COLO829 (cell line): ENCODE results near the gene TKT.
A peak's percentile ranks its signal among the peaks of the same experiment; 100 is the strongest.

Experiments used
- DNase-seq: peaks from one replicate; pipeline ENCODE4 v3.0.0; 2012; ENCODE audit warnings: low spot score

Gene TKT

GRCh38 chr3:53198256-53198977, 57.4 kb downstream of the TKT start:
- no peak for DNase-seq

GRCh38 chr3:53196575-53197407, 59.0 kb downstream of the TKT start:
- no peak for DNase-seq

- DNase-seq, result peak; percentile 67
These were observed 59.9 kb downstream of the TKT start for GRCh38 chr3:53195602-53196574.

GRCh38 chr3:53195066-53195450, 60.8 kb downstream of the TKT start:
- DNase-seq, result no peak

GRCh38 chr3:53194210-53195065, 61.4 kb downstream of the TKT start:
- no peak for DNase-seq

- no peak for DNase-seq
These were observed 62.2 kb downstream of the TKT start for GRCh38 chr3:53193466-53194209.

- no peak for DNase-seq
These were observed 63.2 kb downstream of the TKT start for GRCh38 chr3:53192608-53193007.

- no peak for DNase-seq
These were observed 63.9 kb downstream of the TKT start for GRCh38 chr3:53191836-53192480.

GRCh38 chr3:53190659-53191058, 65.2 kb downstream of the TKT start:
- no peak for DNase-seq

- no peak for DNase-seq
These were observed 66.5 kb downstream of the TKT start for GRCh38 chr3:53189276-53189675.

- DNase-seq, result no peak
These were observed 67.1 kb downstream of the TKT start for GRCh38 chr3:53188720-53189119.

- DNase-seq, result no peak
These were observed 67.6 kb downstream of the TKT start for GRCh38 chr3:53188136-53188685.

- no peak for DNase-seq
These were observed 68.4 kb downstream of the TKT start for GRCh38 chr3:53187430-53187829.

- no peak for DNase-seq
These were observed 69.1 kb downstream of the TKT start for GRCh38 chr3:53186726-53187125.

- no peak for DNase-seq
These were observed 69.9 kb downstream of the TKT start for GRCh38 chr3:53185761-53186465.

- DNase-seq, result no peak
These were observed 71.1 kb downstream of the TKT start for GRCh38 chr3:53184701-53185100.

- DNase-seq, result no peak
These were observed 72.3 kb downstream of the TKT start for GRCh38 chr3:53183514-53183913.

- DNase-seq, result peak; percentile 94
These were observed 73.0 kb downstream of the TKT start for GRCh38 chr3:53182764-53183355.

GRCh38 chr3:53181528-53181927, 74.3 kb downstream of the TKT start:
- no peak for DNase-seq
